HUES48 (cell line): Measurements from ENCODE around the gene TSPAN8.
"Not testable (repeated sequence)": the region's sequence is repeated elsewhere in the genome, so short reads cannot be mapped to it uniquely, and the experiment has no call there.

Experiments
- H3K27ac ChIP-seq: one replicate; pipeline ENCODE4 v1.7.0; 2013; ENCODE audit warnings: low read depth, low read length, inconsistent platforms
- H3K27me3 ChIP-seq: 2 replicates; pipeline ENCODE4 v1.6.1; 2013; ENCODE audit warnings: mild to moderate bottlenecking, low read length; ENCODE audit not compliant: control insufficient read depth, insufficient read depth
- H3K36me3 ChIP-seq: 2 replicates; pipeline ENCODE4 v1.6.1; 2013; ENCODE audit warnings: low read length; ENCODE audit not compliant: control insufficient read depth, insufficient read depth
- H3K4me1 ChIP-seq: 2 replicates; pipeline ENCODE4 v1.6.1; 2013; ENCODE audit warnings: mild to moderate bottlenecking, low read length; ENCODE audit not compliant: control insufficient read depth, insufficient read depth
- H3K4me3 ChIP-seq: 2 replicates; pipeline ENCODE4 v1.5.1; 2013; ENCODE audit warnings: mild to moderate bottlenecking, low read depth, low read length
- H3K9ac ChIP-seq: 2 replicates; pipeline ENCODE4 v1.6.1; 2013; ENCODE audit warnings: mild to moderate bottlenecking, low read depth, low read length, moderate library complexity
- H3K9me3 ChIP-seq: 2 replicates; pipeline ENCODE4 v1.6.1; 2013; ENCODE audit warnings: low read length; ENCODE audit not compliant: control insufficient read depth, insufficient read depth

TSPAN8 gene

GRCh38 chr12:71164568-71165197 lies 6.9 kb upstream of the TSPAN8 start:
- no peak overlapping the region for H3K9ac ChIP-seq
- H3K4me3 ChIP-seq = no peak overlapping the region
- H3K27ac ChIP-seq = no peak overlapping the region
- H3K36me3 ChIP-seq = no peaks in the 10 kb centered on the region
- no peaks in the 10 kb centered on the region for H3K27me3 ChIP-seq
- H3K4me1 ChIP-seq = no peaks in the 10 kb centered on the region
- peaks cover 7% of the 10 kb centered on the region; the same call in 1 of the 2 replicates for H3K9me3 ChIP-seq

DNA sequence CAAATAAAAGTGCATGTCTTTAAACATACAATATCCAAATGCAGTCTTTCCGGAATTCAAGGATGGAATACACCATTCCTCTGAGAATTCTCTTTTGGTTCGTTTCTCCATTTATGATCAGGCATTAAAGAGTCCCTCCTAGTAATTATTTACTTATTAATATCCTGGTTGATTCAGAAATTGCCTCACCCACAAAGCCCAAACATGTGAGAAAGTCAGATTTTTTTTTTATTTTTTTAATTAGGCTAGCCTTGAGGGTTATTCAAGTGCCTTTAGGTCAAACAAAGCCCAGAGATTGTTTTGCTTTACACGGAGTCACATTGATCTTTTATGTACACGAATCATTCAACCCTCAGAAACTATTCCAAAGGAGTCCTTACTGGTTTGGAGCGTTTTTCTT lies 6.4 kb upstream of the TSPAN8 start:
- Histone ChIP-seq H3K27ac (no peak overlapping the region), H3K9ac (no peak overlapping the region), H3K9me3 (peaks cover 7% of the 10 kb centered on the region; the same call in 1 of the 2 replicates), H3K4me3 (no peak overlapping the region), H3K27me3 (no peaks in the 10 kb centered on the region), H3K4me1 (no peaks in the 10 kb centered on the region), H3K36me3 (no peaks in the 10 kb centered on the region)

- H3K9ac ChIP-seq = no peak overlapping the region
- H3K9me3 ChIP-seq = peaks cover 7% of the 10 kb centered on the region; the same call in 1 of the 2 replicates
- H3K27ac ChIP-seq = no peak overlapping the region
- peaks cover 6% of the 10 kb centered on the region; the same call in 1 of the 2 replicates for H3K4me1 ChIP-seq
- no peaks in the 10 kb centered on the region for H3K27me3 ChIP-seq
- no peaks in the 10 kb centered on the region for H3K36me3 ChIP-seq
- no peak overlapping the region for H3K4me3 ChIP-seq
Observed at GRCh38 chr12:71162832-71163763, 5.3 kb upstream of the TSPAN8 start.

- Histone ChIP-seq H3K27me3 (no peaks in the 10 kb centered on the region), H3K36me3 (no peaks in the 10 kb centered on the region), H3K4me1 (peaks cover 6% of the 10 kb centered on the region; the same call in 1 of the 2 replicates), H3K27ac (no peak overlapping the region), H3K9me3 (0 out of 2 replicates have a peak, but pooled peaks cover 1% of the 10 kb centered on the region), H3K4me3 (no peak overlapping the region), H3K9ac (no peak overlapping the region)
Observed at GRCh38 chr12:71161591-71161990, 3.8 kb upstream of the TSPAN8 start.

- no peaks in the 10 kb centered on the region for H3K9me3 ChIP-seq
Observed at GRCh38 chr12:71160585-71160984, 2.8 kb upstream of the TSPAN8 start.

GRCh38 chr12:71159878-71160277 lies 2.1 kb upstream of the TSPAN8 start:
- Histone ChIP-seq H3K4me3 (no peak overlapping the region), H3K27me3 (no peaks in the 10 kb centered on the region), H3K9ac (no peak overlapping the region), H3K36me3 (no peaks in the 10 kb centered on the region), H3K4me1 (peaks cover 6% of the 10 kb centered on the region; the same call in 1 of the 2 replicates), H3K9me3 (no peaks in the 10 kb centered on the region), H3K27ac (no peak overlapping the region)

More at GRCh38 chr12:71160585-71160984, 2.8 kb upstream of the TSPAN8 start:
- no peak overlapping the region for H3K9ac ChIP-seq
- H3K4me3 ChIP-seq = no peak overlapping the region
- no peaks in the 10 kb centered on the region for H3K27me3 ChIP-seq
- no peak overlapping the region for H3K27ac ChIP-seq
- no peaks in the 10 kb centered on the region for H3K36me3 ChIP-seq
- peaks cover 6% of the 10 kb centered on the region; the same call in 1 of the 2 replicates for H3K4me1 ChIP-seq

- H3K4me1 ChIP-seq = peaks cover 6% of the 10 kb centered on the region; the same call in 1 of the 2 replicates
- H3K36me3 ChIP-seq = no peaks in the 10 kb centered on the region
- no peak overlapping the region for H3K9ac ChIP-seq
- no peaks in the 10 kb centered on the region for H3K27me3 ChIP-seq
- no peak overlapping the region for H3K4me3 ChIP-seq
- no peak overlapping the region for H3K27ac ChIP-seq
- no peaks in the 10 kb centered on the region for H3K9me3 ChIP-seq
Observed at GRCh38 chr12:71159264-71159663, 1.5 kb upstream of the TSPAN8 start.

GRCh38 chr12:71158361-71158882 lies 623 bp upstream of the TSPAN8 start:
- no peak overlapping the region for H3K4me3 ChIP-seq
- no peaks in the 10 kb centered on the region for H3K36me3 ChIP-seq
- H3K27me3 ChIP-seq = no peaks in the 10 kb centered on the region
- peaks cover 6% of the 10 kb centered on the region; the same call in 1 of the 2 replicates for H3K4me1 ChIP-seq
- H3K9ac ChIP-seq = no peak overlapping the region
- no peak overlapping the region for H3K27ac ChIP-seq
- H3K9me3 ChIP-seq = no peaks in the 10 kb centered on the region

DNA sequence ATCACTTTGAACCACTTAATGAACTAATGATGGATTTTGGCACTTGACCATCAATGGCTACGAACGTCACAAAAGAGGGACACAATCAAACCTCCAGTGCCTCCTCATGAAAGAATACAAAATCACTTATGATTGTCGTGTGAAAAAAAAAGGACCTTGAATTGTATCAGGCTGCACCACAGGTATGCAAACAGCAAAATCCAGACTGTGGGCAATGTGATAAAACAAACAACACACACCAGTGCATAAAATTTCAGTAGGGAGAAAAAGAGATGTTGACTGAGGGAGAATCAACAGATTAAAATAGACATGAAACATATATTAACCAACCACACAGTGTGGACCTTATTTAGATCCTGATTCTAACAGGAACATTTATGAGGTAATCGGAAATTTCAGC lies 2.6 kb downstream of the TSPAN8 start:
- Histone ChIP-seq H3K27me3 (no peaks in the 10 kb centered on the region), H3K9me3 (no peaks in the 10 kb centered on the region), H3K9ac (no peak overlapping the region), H3K4me1 (peaks cover 6% of the 10 kb centered on the region; the same call in 1 of the 2 replicates), H3K36me3 (no peaks in the 10 kb centered on the region), H3K27ac (no peak overlapping the region), H3K4me3 (no peak overlapping the region)

GRCh38 chr12:71152851-71153250 lies 4.9 kb downstream of the TSPAN8 start:
- Histone ChIP-seq H3K4me3 (no peak overlapping the region), H3K9ac (no peak overlapping the region), H3K9me3 (no peaks in the 10 kb centered on the region), H3K36me3 (no peaks in the 10 kb centered on the region), H3K27ac (no peak overlapping the region), H3K27me3 (no peaks in the 10 kb centered on the region), H3K4me1 (no peaks in the 10 kb centered on the region)

DNA sequence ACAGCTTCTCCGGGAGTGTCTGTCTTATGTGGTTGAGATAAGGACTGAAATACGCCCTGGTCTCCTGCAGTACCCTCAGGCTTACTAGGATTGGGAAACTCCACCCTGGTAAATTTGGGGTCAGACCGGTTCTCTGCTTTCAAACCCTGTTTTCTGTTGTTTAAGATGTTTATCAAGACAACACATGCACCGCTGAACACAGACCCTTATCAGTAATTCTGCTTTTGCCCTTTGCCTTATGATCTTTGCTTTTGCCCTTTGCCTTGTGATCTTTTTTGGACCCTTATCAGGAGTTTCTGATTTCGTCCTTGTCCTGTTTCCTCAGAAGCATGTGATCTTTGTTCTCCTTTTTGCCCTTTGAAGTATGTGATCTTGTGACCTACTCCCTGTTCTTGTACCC lies 7.8 kb downstream of the TSPAN8 start:
- H3K36me3 ChIP-seq, H3K4me3 ChIP-seq, H3K27me3 ChIP-seq, H3K9me3 ChIP-seq, H3K27ac ChIP-seq, H3K4me1 ChIP-seq, H3K9ac ChIP-seq: not testable (repeated sequence)
